Iris pigment epithelial cell (primary cell): ENCODE data around the gene ITM2C.

Experiments used
- DNase-seq: peaks from one replicate; pipeline ENCODE4 v3.0.0-alpha.2; 2011; ENCODE audit warnings: low read depth

ITM2C gene

GRCh38 chr2:230893338-230893737, 28.6 kb downstream of the ITM2C start:
- DNase-seq = no peak

GRCh38 chr2:230893841-230894781, 29.4 kb downstream of the ITM2C start:
- DNase-seq = no peak

- no peak for DNase-seq
These were observed 31.0 kb downstream of the ITM2C start for GRCh38 chr2:230895536-230896345.

- DNase-seq = no peak
These were observed 31.8 kb downstream of the ITM2C start for GRCh38 chr2:230896346-230897115.

GRCh38 chr2:230898016-230898712, 33.4 kb downstream of the ITM2C start:
- no peak for DNase-seq

- DNase-seq = no peak
These were observed 34.0 kb downstream of the ITM2C start for GRCh38 chr2:230898713-230899091.

GRCh38 chr2:230899287-230899686, 34.5 kb downstream of the ITM2C start:
- DNase-seq = no peak

GRCh38 chr2:230899786-230900185, 35.0 kb downstream of the ITM2C start:
- DNase-seq = no peak

GRCh38 chr2:230900336-230900995, 35.7 kb downstream of the ITM2C start:
- no peak for DNase-seq

- no peak for DNase-seq
These were observed 36.3 kb downstream of the ITM2C start for GRCh38 chr2:230901006-230901405.

- DNase-seq = peak; percentile 65
These were observed 37.6 kb downstream of the ITM2C start for GRCh38 chr2:230902180-230902899.

- DNase-seq = no peak
These were observed 38.7 kb downstream of the ITM2C start for GRCh38 chr2:230903231-230904150.

GRCh38 chr2:230904856-230905447, 40.2 kb downstream of the ITM2C start:
- DNase-seq = no peak

- peak; percentile 11 for DNase-seq
These were observed 41.0 kb downstream of the ITM2C start for GRCh38 chr2:230905448-230906421.

GRCh38 chr2:230906471-230907230, 41.9 kb downstream of the ITM2C start:
- DNase-seq = no peak

- no peak for DNase-seq
These were observed 42.8 kb downstream of the ITM2C start for GRCh38 chr2:230907361-230908091.
